K562 (cell line): Measurements from ENCODE around the gene WNT2. TPM values are rescaled to one million over a fixed set of nuclear protein-coding genes. Genes with fewer than 3 reads are reported as not detected.

ENCODE experiments used
- ATAC-seq: fragments of 200-7000 bp; cut with Tn5 transposase; 3 replicates; pipeline ENCODE4 v1.9.1; 2020; ENCODE audit warnings: moderate library complexity
- BruUV-seq: library from RNA; stranded (reverse); fragments of 400-500 nt; replicated peaks from 2 replicates; lab custom pipeline; 2021; lab: Mats Ljungman, UMichigan
- CTCF ChIA-PET: fragments of 300-600 bp; formaldehyde crosslinking; extraction: SDS; loops from one replicate; lab custom pipeline; 2021; ENCODE audit warnings: low intra/inter-chr PET ratio; lab: Yijun Ruan, JAX
- POLR2A ChIA-PET: fragments of 300-600, 350-650 bp; sonication (Branson Sonifier 250); formaldehyde crosslinking; extraction: SDS; loops from one replicate; lab custom pipeline; 2021; ENCODE audit warnings: antibody characterized with exemption, inconsistent platforms; lab: Yijun Ruan, JAX
- DNase-seq, 4 experiments: peaks; one replicate each; pipeline versions ENCODE4 v3.0.0 to v3.0.0-alpha.2; 2011 to 2018; ENCODE audit warnings: low spot score in 3 of 4, mixed read lengths in 3 of 4; ENCODE audit errors: extremely low read depth in 1 of 4
- FAIRE-seq: peaks from 2 replicates; lab custom pipeline; 2011; peaks lifted over from hg19 to GRCh38; lab: Jason Lieb, UNC
- H2AFZ ChIP-seq: 2 replicates; pipeline ENCODE4 v1.6.0; 2011; ENCODE audit warnings: low read depth, low read length, control low read depth, inconsistent platforms
- H3K27ac ChIP-seq: fragments of 200-600 bp; 3 replicates; pipeline ENCODE4 v1.8.0; 2011; ENCODE audit warnings: low read depth, mild to moderate bottlenecking, control low read depth, inconsistent platforms, low read length, moderate library complexity, mixed read lengths; ENCODE audit errors: extremely low read depth
- H3K27me3 ChIP-seq, 2 experiments: fragments of 300-600 bp in 1 of 2; 2 replicates in 1 of 2; 3 replicates in 1 of 2; pipeline versions ENCODE4 v1.6.0 to v1.8.0; 2011; ENCODE audit warnings: inconsistent platforms in 2 of 2, low read length in 2 of 2, mild to moderate bottlenecking in 1 of 2, mixed read lengths in 1 of 2, moderate library complexity in 1 of 2; ENCODE audit not compliant: control insufficient read depth in 2 of 2, insufficient read depth in 2 of 2
- H3K36me3 ChIP-seq: fragments of 300-600 bp; 3 replicates; pipeline ENCODE4 v1.8.0; 2011; ENCODE audit warnings: mild to moderate bottlenecking, low read length, inconsistent platforms; ENCODE audit not compliant: control insufficient read depth, insufficient read depth
- H3K4me1 ChIP-seq, 2 experiments: fragments of 200-600 bp in 1 of 2; replicated peaks in 1 of 2; 2 replicates in 1 of 2; 3 replicates in 1 of 2; pipeline versions ENCODE4 v1.5.1 to v1.8.0; 2011; ENCODE audit warnings: inconsistent platforms in 2 of 2, low read length in 2 of 2, mild to moderate bottlenecking in 1 of 2, mixed read lengths in 1 of 2, moderate library complexity in 1 of 2; ENCODE audit not compliant: control insufficient read depth in 2 of 2, insufficient read depth in 2 of 2
- H3K4me2 ChIP-seq: 2 replicates; pipeline ENCODE4 v1.6.1; 2011; ENCODE audit warnings: low read length, control low read depth, inconsistent platforms, mixed read lengths; ENCODE audit not compliant: insufficient read depth
- H3K4me3 ChIP-seq: fragments of 200-600 bp; sonication (generic), shearing (Covaris generic); 2 replicates; pipeline ENCODE4 v1.5.1; 2016; ENCODE audit warnings: control low read depth, inconsistent platforms
- H3K79me2 ChIP-seq: fragments of 200-600 bp; 3 replicates; pipeline ENCODE4 v1.8.0; 2011; ENCODE audit warnings: low read length, inconsistent platforms; ENCODE audit not compliant: control insufficient read depth, insufficient read depth
- H3K9ac ChIP-seq, 2 experiments: 2 replicates each; pipeline versions ENCODE4 v1.6.0 to v1.6.1; 2011; ENCODE audit warnings: low read depth in 2 of 2, low read length in 2 of 2, control low read depth in 1 of 2, inconsistent platforms in 1 of 2, mild to moderate bottlenecking in 1 of 2, mixed read lengths in 1 of 2; ENCODE audit not compliant: insufficient read depth in 1 of 2
- H3K9me1 ChIP-seq: one replicate; pipeline ENCODE4 v1.6.0; 2011; ENCODE audit warnings: inconsistent platforms, mild to moderate bottlenecking, low read length, moderate library complexity; ENCODE audit not compliant: control insufficient read depth, insufficient read depth
- H3K9me3 ChIP-seq: replicated peaks from 2 replicates; pipeline ENCODE4 v1.5.1; 2011; ENCODE audit warnings: low read depth, low read length, inconsistent platforms; ENCODE audit not compliant: control insufficient read depth, insufficient read depth
- H4K20me1 ChIP-seq: replicated peaks from 2 replicates; pipeline ENCODE4 v1.6.1; 2011; ENCODE audit warnings: low read length, inconsistent platforms, mixed read lengths; ENCODE audit not compliant: control insufficient read depth, insufficient read depth
- CREB1 ChIP-seq, 2 experiments: sonication (generic) in 1 of 2; formaldehyde crosslinking in 1 of 2; IDR thresholded peaks; 2 replicates each; pipeline versions ENCODE4 v1.6.1 to v1.8.0; 2012 to 2022; ENCODE audit warnings: inconsistent platforms in 1 of 2, mild to moderate bottlenecking in 1 of 2, missing genetic modification reagents in 1 of 2, moderate library complexity in 1 of 2
- NONO ChIP-seq, 2 experiments: fragments of 200-400 bp in 1 of 2; fragments of 450-650 bp in 1 of 2; formaldehyde crosslinking in 1 of 2; IDR thresholded peaks; 2 replicates each; pipeline ENCODE4 v1.6.1; 2017; ENCODE audit warnings: low read depth in 2 of 2, mild to moderate bottlenecking in 2 of 2, moderate library complexity in 2 of 2, low read length in 1 of 2
- ZC3H11A ChIP-seq: IDR thresholded peaks from 2 replicates; pipeline ENCODE4 v1.6.1; 2012; ENCODE audit warnings: low read depth, low read length, improper control_type of control experiment
- ZC3H4 ChIP-seq: sonication (generic); formaldehyde crosslinking; IDR thresholded peaks from 2 replicates; pipeline ENCODE4 v1.9.0; 2021; ENCODE audit warnings: missing genetic modification reagents, borderline replicate concordance
- WGBS: fragments of 100-300 bp; shearing (Covaris generic); methylation state at CpG from one replicate; pipeline ENCODE4 v1.1.6; 2016; ENCODE audit warnings: low coverage, mixed read lengths; ENCODE audit not compliant: insufficient coverage; ENCODE audit errors: missing lambda C conversion rate; 5-methylcytosine and 5-hydroxymethylcytosine counted together
- in situ Hi-C: fragments of 300-500 bp; cut with MboI; formaldehyde crosslinking; loops from 4 replicates; pipeline ENCODE4 v1.15.0; 2018; ENCODE audit warnings: inconsistent platforms, mixed read lengths
- intact Hi-C: fragments of 100-400 bp; cut with micrococcal nuclease; formaldehyde crosslinking; loops from 2 replicates; pipeline ENCODE4 v1.14.2; 2022
- polyA plus RNA-seq, 8 experiments: library from polyadenylated mRNA; depleted of rRNA in 4 of 8; stranded (reverse) in 5 of 8; unstranded in 3 of 8; fragments of >200 nt; fragmentation: Nextera tagmentation in 2 of 8; fragmentation: Illumina TruSeq in 1 of 8; extraction: Ambion mirVana in 2 of 8; extraction: Trizol in 1 of 8; gene quantifications; 2 replicates each; pipeline versions ENCODE4 v1.2.1 to v1.2.3, GENCODE V29; 2011 to 2014; ENCODE audit warnings: inconsistent platforms in 1 of 8, missing spikeins in 1 of 8
- total RNA-seq, 7 experiments: library from RNA; depleted of rRNA in 6 of 7; stranded (reverse); fragments of >200 nt in 6 of 7; fragmentation: Illumina TruSeq in 2 of 7; extraction: Trizol in 2 of 7; gene quantifications; 2 replicates each; pipeline versions ENCODE4 v1.2.1 to v1.2.3, GENCODE V29; 2011 to 2021; ENCODE audit warnings: low replicate concordance in 1 of 7
- TF ChIP-seq, protein P1 (sequence below): sonication (generic); formaldehyde crosslinking; IDR thresholded peaks from 2 replicates; pipeline ENCODE4 v1.8.0; 2022; ENCODE audit warnings: mild to moderate bottlenecking, missing genetic modification reagents
- TF ChIP-seq, protein P2 (sequence below): sonication (generic); formaldehyde crosslinking; IDR thresholded peaks from 2 replicates; pipeline ENCODE4 v1.8.0; 2022; ENCODE audit warnings: mild to moderate bottlenecking, missing genetic modification reagents

WNT2 gene
- total and polyA plus RNA-seq, 9 of the 15 experiments (the other 6 are each of a cell fraction or from before 2014, with no cell fraction given) = 0.04 TPM; not detected in 8

DNA sequence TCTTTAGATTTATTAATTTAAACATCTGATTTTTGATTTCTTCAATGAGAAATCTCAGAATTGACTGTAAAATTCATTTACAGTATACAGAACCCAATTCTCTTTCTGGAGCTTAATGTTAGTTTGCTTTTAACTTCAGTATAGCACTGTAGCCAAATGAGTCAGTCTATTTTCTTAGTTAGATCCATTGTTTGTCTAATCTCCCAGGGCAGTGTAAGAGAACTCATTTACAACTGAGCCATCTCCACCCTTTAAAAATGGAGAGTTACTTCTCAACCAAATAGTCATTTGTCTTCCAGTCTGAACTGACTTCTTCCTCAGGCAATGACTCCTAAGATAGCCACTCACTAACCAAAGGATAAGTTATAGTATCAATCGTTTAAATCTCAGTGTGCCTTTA lies 3.0 kb upstream of the WNT2 start:
- Histone ChIP-seq H3K9me3 (no peaks in the 10 kb centered on the region), H3K4me1 (peaks cover 0 to 16% of the 10 kb centered on the region in 2 experiments; a peak in 2 of 5 replicates), H4K20me1 (no peaks in the 10 kb centered on the region), H3K9ac (no peak overlapping the region), H3K27me3 (peaks cover 37 to 39% of the 10 kb centered on the region in 2 experiments; a peak in 4 of 5 replicates), H3K36me3 (no peaks in the 10 kb centered on the region), H3K27ac (no peak overlapping the region), H3K4me3 (no peak overlapping the region), H3K79me2 (no peaks in the 10 kb centered on the region)
- FAIRE-seq (no peak), DNase-seq (no peak), ATAC-seq (no peak)
- POLR2A ChIA-PET = interaction anchor here (1.5 kb wide), 1 partner anchor 12 kb away, joined by 3 read pairs; no protein-coding TSS in a partner anchor
- in situ Hi-C loops = no loop called here
- no TSS peak for BruUV-seq
- WGBS = 3% methylated on average over 1 of the region's 1 CpG
- TF ChIP-seq CREB1 (IDR thresholded peaks at IDR 0.05) (no peak), CREB1 (CRISPR knock-in tag; IDR thresholded peaks at IDR 0.05) (no peak), ZC3H4 (no peak), NONO (IDR thresholded peaks at IDR 0.05; ENCODE audit: low read depth in 2 of 2, low read length in 1 of 2) (no peak), ZC3H11A (no peak)
- TF ChIP-seq, protein P1, sequence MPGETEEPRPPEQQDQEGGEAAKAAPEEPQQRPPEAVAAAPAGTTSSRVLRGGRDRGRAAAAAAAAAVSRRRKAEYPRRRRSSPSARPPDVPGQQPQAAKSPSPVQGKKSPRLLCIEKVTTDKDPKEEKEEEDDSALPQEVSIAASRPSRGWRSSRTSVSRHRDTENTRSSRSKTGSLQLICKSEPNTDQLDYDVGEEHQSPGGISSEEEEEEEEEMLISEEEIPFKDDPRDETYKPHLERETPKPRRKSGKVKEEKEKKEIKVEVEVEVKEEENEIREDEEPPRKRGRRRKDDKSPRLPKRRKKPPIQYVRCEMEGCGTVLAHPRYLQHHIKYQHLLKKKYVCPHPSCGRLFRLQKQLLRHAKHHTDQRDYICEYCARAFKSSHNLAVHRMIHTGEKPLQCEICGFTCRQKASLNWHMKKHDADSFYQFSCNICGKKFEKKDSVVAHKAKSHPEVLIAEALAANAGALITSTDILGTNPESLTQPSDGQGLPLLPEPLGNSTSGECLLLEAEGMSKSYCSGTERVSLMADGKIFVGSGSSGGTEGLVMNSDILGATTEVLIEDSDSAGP (CRISPR knock-in tag) = no peak
- TF ChIP-seq, protein P2, sequence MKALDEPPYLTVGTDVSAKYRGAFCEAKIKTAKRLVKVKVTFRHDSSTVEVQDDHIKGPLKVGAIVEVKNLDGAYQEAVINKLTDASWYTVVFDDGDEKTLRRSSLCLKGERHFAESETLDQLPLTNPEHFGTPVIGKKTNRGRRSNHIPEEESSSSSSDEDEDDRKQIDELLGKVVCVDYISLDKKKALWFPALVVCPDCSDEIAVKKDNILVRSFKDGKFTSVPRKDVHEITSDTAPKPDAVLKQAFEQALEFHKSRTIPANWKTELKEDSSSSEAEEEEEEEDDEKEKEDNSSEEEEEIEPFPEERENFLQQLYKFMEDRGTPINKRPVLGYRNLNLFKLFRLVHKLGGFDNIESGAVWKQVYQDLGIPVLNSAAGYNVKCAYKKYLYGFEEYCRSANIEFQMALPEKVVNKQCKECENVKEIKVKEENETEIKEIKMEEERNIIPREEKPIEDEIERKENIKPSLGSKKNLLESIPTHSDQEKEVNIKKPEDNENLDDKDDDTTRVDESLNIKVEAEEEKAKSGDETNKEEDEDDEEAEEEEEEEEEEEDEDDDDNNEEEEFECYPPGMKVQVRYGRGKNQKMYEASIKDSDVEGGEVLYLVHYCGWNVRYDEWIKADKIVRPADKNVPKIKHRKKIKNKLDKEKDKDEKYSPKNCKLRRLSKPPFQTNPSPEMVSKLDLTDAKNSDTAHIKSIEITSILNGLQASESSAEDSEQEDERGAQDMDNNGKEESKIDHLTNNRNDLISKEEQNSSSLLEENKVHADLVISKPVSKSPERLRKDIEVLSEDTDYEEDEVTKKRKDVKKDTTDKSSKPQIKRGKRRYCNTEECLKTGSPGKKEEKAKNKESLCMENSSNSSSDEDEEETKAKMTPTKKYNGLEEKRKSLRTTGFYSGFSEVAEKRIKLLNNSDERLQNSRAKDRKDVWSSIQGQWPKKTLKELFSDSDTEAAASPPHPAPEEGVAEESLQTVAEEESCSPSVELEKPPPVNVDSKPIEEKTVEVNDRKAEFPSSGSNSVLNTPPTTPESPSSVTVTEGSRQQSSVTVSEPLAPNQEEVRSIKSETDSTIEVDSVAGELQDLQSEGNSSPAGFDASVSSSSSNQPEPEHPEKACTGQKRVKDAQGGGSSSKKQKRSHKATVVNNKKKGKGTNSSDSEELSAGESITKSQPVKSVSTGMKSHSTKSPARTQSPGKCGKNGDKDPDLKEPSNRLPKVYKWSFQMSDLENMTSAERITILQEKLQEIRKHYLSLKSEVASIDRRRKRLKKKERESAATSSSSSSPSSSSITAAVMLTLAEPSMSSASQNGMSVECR (CRISPR knock-in tag) = no peak
- TF ChIP-seq, all 486 proteins: peak for 0
- CTCF ChIA-PET = no interaction called here
- H3K4me2 ChIP-seq = no peak overlapping the region
- H2AFZ ChIP-seq = no peak overlapping the region
- intact Hi-C loops = no loop called here
- no peaks in the 10 kb centered on the region for H3K9me1 ChIP-seq
